NB4 (cell line): ENCODE measurements around the gene DDX46.

Source experiments
- CTCF ChIP-seq: IDR thresholded peaks from one replicate; pipeline ENCODE4 v1.5.1; 2012; ENCODE audit warnings: low read depth, low read length
- MAX ChIP-seq: IDR thresholded peaks from 2 replicates; pipeline ENCODE4 v1.6.1; 2011; ENCODE audit warnings: low read depth, low read length
- POLR2A ChIP-seq: IDR thresholded peaks from 2 replicates; pipeline ENCODE4 v1.6.1; 2011; ENCODE audit warnings: mild to moderate bottlenecking; ENCODE audit not compliant: insufficient read length; ENCODE audit errors: extremely low read depth

GRCh38 chr5:134864707-134865106 lies 106.1 kb downstream of the DDX46 start:
- TF ChIP-seq MAX (no peak), CTCF (no peak), POLR2A (no peak)
